Epithelial cell of proximal tubule (primary cell): ENCODE data around the gene TMEM167A. TPM values are rescaled to one million over a fixed set of nuclear protein-coding genes. Genes with fewer than 3 reads are reported as not detected.

Source experiments
- DNase-seq: peaks from one replicate; pipeline ENCODE4 v3.0.0-alpha.2; 2011; ENCODE audit warnings: low read depth
- H3K4me3 ChIP-seq: 2 replicates; pipeline ENCODE4 v1.5.1; 2011; ENCODE audit warnings: low read depth, mild to moderate bottlenecking, low read length
- CTCF ChIP-seq: conservative IDR thresholded peaks from 2 replicates; pipeline ENCODE4 v1.5.1; 2012; ENCODE audit warnings: low read depth, mild to moderate bottlenecking, low read length
- total RNA-seq: library from RNA; depleted of rRNA; stranded (reverse); fragments of >200 nt; gene quantifications from 2 replicates; pipeline ENCODE4 v1.2.3, GENCODE V29; 2015

The TMEM167A gene
- total RNA-seq, 1 donor from 2014 or later: 42.1 TPM

- no peak for TF ChIP-seq CTCF
- H3K4me3 ChIP-seq: no peak overlapping the region
- no peak for DNase-seq
Measured at GRCh38 chr5:83115816-83116215, 38.6 kb upstream of the TMEM167A start.

- no peak for TF ChIP-seq CTCF
- H3K4me3 ChIP-seq: no peak overlapping the region
- no peak for DNase-seq
Measured at GRCh38 chr5:83109380-83109779, 32.2 kb upstream of the TMEM167A start.

GRCh38 chr5:83107692-83108420, 30.7 kb upstream of the TMEM167A start:
- DNase-seq: no peak
- H3K4me3 ChIP-seq: no peak overlapping the region
- TF ChIP-seq CTCF: no peak

GRCh38 chr5:83104021-83104420, 26.8 kb upstream of the TMEM167A start:
- DNase-seq: no peak
- H3K4me3 ChIP-seq: no peak overlapping the region
- no peak for TF ChIP-seq CTCF

GRCh38 chr5:83102364-83102980, 25.3 kb upstream of the TMEM167A start:
- H3K4me3 ChIP-seq: no peak overlapping the region
- DNase-seq: no peak
- no peak for TF ChIP-seq CTCF

GRCh38 chr5:83101514-83101913, 24.3 kb upstream of the TMEM167A start:
- no peak for DNase-seq
- no peak overlapping the region for H3K4me3 ChIP-seq
- TF ChIP-seq CTCF: no peak

- no peak for DNase-seq
- no peak for TF ChIP-seq CTCF
- no peak overlapping the region for H3K4me3 ChIP-seq
Measured at GRCh38 chr5:83099445-83099844, 22.3 kb upstream of the TMEM167A start.
